Myocyte (in vitro differentiated cells): Measurements from ENCODE around the gene ANKS1A. TPM values are rescaled to one million over a fixed set of nuclear protein-coding genes. Genes with fewer than 3 reads are reported as not detected.

Experiments used
- DNase-seq: peaks from one replicate; pipeline ENCODE4 v3.0.0-alpha.2; 2012; ENCODE audit warnings: low read depth
- total RNA-seq: library from RNA; depleted of rRNA; stranded (reverse); fragments of >200 nt; gene quantifications from 2 replicates; pipeline ENCODE4 v1.2.3, GENCODE V29; 2014

ANKS1A gene
- total RNA-seq, 1 donor from 2014 or later: 70.6 TPM

- DNase-seq: peak; percentile 93
Observed at GRCh38 chr6:35052694-35053565, 163.9 kb downstream of the ANKS1A start.

GRCh38 chr6:35053701-35054100 lies 164.6 kb downstream of the ANKS1A start:
- no peak for DNase-seq

DNA sequence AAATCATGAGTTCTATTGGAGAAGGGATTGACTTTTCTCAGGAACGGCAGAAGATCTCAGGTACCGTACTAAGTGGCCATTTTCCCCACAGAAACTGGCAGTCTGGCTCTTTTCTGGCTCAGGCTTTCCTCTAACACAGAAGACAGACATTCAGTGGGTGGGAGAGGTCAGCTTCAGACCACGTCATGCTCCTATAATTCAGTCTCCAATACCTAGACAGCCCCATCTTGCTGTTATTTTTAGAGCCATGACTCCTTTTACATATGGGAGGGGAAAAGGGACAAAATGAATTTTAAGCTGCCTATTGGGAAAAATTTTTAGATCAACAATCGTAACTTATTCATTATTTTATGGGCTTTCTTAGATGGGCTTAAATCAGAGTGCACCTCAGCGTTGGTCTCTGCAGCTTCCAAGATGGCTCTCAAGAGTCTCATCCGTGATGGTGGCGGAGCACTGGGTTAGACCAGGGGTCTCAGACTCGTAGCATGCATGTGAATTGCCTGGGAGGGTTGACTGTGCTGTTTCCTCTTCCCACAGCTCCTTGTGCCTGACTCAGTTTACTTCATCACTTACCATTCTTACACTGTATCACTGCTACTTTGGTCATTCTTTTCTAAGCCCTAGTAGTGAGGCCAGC lies 165.2 kb downstream of the ANKS1A start:
- DNase-seq: no peak

GRCh38 chr6:35054743-35055130 lies 165.7 kb downstream of the ANKS1A start:
- no peak for DNase-seq

GRCh38 chr6:35055891-35056290 lies 166.8 kb downstream of the ANKS1A start:
- no peak for DNase-seq

GRCh38 chr6:35056952-35057351 lies 167.9 kb downstream of the ANKS1A start:
- no peak for DNase-seq

- peak; percentile 44 for DNase-seq
Observed at GRCh38 chr6:35057449-35058357, 168.6 kb downstream of the ANKS1A start.

DNA sequence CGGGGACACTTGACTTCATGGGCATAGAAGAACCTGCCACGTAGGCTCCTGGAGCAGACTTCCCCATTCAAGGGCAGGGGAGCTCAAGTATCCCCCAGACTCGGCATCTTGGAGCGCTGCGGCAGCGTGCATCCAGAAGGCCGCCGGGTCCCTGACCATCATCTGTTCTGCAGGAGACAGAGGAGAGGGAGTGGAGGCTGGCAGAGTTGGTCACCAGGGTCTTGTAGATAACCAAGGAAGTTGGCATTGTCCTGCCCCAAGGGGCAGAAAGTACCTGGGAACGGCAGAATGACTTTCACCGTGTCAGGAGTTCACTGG lies 169.3 kb downstream of the ANKS1A start:
- no peak for DNase-seq

GRCh38 chr6:35058865-35059522 lies 169.9 kb downstream of the ANKS1A start:
- no peak for DNase-seq

DNA sequence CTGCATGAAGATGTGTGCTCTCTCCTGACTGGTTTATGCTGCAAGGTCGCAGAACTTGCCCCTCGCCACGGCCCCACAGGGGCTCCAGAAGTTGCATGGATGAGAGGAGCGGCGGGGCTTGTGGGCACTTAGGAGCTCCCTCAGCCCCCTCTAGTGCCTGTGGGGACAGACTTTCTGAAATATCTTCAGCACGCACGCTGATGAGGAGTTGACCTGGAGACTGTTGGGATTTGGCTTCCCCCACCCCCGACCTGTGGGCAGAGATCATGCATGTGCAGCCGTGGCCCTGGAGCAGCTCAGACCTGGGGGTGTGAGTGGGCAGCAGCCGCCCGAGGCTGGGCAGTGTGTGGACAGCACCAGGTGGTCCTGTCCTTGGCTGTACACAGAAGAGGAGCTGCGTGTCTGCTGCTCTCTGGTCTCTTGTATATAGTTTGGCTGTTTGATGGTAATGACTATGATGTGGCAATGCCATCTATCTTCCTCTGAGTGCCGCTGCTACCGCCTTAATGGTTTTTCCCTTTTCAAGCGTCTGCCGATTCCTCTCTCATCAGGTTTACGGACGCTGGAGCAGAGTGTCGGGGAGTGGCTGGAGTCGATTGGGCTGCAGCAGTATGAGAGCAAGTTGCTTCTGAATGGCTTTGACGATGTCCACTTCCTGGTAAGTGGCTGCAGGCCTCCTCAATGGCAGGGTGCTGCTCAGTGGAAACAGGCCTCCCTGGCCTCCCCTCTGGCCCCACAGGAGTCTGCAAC lies 170.7 kb downstream of the ANKS1A start:
- no peak for DNase-seq

DNA sequence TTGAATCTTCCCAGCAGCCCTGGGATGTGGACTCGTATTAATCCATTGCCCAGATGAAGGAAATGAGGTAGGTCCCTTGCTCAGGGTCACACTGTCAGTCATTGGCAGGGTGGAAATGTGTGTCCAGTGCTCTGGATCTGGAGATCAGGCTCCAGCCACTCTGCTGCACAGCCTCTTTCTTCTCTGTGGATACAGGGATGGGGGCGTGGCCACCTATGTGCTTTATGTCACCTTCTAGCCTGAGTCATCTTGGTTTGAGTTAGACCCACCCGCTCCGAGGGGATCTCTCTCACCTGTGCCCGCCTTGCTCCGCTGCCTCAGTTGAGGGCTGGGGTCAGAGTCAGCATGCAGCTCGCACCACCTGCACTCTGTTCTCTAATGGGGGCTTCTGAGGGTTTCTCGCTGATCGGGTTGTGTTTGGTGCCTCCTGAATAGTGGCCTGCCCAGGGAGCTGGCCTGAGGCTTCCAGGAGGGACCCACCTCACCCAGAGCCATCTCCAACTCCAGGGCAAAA lies 172.1 kb downstream of the ANKS1A start:
- no peak for DNase-seq

DNA sequence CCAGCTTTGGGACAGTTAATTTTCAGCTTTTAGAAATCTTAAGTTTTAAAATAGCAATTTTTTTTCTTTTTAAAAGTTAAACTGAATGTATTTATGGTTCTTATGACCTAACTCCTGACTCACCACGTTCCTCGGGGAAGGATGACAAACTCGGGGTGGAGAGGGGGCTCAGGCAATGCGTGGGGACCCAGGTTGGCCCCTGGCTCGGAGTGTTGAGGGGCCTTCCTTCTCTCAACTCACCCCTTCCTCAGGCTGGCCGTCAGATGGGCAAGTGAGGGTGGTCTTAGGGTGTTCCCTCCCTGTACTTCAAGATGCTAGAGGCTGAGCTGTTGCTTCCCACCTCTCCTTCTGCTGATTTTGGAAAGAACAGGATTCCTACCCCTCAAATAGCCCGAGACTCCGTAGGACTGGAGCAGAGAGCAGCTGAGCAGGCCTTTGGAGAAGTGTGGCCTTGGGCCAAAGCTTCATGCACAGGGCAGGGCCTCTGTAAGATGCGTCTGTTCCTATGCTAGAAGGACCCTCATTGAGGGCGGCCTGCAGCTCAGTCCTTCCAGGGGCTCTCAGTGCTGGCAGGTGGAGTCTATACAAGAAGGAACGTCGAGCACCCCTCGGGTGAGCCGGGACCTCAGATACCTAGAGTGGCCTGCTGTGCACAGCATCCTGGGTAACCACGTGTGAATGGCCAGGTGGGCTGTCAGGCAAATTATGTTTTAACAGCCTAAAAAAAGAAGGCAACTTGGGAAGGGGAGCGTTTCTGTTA lies 172.8 kb downstream of the ANKS1A start:
- DNase-seq: no peak

DNA sequence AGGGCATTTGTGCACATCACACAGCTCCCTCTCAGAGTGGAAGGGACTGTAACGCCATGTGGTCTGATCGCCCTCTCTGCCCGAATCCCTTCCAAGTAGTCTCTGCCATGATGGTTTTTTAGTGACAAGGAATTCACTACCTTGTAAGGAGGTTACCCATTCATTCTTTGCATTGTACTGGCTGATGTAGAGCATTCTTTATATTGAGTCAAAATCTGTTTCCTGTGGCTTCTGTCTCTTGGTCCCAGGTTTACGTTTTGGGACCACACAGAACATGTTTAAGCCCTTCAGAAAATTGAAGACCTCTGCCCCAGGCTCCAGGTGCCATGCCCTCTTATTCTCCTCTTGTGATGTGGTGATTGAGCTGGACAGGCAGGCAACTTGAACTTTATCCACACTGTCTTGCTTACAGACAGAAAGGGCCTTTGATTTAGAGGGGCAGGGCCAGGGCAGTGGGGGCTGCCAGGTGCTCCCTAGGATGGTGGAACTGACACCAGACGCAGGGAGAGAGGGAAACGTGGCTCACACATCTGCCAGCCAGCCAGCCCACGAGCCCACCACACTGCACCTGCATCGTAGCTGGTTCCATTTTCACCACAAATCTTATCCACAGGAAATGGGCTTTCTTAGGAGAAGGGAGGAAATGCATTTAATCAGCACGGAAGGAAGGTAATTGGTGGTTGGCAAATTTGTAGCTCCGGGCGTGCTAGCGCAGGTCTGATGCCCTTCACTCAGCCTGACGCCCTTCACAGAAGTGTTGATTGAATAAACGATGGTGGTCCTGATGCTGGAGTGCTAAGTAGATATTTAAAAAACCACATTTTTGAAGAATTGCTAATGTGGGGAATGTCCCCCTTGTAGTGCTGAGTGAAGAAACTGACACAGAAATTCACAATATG lies 173.9 kb downstream of the ANKS1A start:
- DNase-seq: no peak

- peak; percentile 28 for DNase-seq
Observed at GRCh38 chr6:35063701-35064280, 174.7 kb downstream of the ANKS1A start.

DNA sequence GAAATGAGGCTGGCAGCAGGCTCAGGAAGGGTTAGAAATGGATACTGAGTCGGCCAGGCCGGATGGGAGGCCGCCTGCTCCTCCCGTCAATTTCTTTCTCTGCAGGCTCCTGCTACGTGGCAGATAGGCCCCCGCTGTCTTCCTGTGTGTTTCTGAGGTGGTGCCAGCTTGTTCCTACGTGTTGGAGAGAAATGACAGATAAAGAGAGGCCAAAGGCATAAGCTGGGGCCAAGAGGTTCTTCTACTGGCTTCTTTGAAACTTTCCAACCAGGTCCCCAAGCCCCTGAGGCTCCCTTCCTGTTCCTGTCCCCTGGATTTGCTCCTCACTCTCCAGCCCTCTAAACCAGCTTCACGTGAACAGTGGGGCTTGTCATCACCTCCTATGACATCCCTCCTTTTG lies 175.2 kb downstream of the ANKS1A start:
- no peak for DNase-seq

DNA sequence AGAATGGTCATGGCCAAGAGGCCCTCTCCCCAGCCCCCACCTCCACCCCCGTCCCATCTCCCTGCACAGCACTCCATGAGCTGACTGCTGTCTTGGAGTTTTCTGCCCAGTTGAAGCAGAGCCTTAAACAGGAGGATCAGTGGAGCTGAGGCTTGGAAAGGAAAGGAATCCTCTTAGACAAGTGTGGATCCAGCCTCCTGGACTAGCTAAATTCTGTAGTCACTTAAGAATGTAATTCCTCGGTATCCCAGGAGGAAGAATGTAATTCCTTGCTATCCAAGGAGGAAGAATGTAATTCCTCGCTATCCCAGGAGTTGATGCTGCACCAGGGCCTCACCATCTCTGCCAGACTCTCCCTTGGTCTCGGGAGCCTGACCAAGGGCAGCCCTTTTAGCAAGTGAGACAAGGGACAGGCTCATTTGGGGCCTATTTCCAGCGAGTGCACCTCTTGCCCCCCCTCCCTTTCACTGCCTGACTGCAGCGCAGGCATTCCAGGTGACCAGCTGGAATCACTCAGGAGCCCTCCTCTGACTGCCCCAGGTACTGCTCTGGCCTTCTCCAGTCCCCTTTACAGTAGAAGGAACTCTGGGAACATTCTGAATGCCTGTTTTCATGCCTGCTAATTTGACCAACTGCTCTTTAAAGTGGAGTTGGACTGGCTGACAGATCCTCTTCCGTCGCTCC lies 175.8 kb downstream of the ANKS1A start:
- DNase-seq: no peak

- DNase-seq: no peak
Observed at GRCh38 chr6:35065441-35065800, 176.4 kb downstream of the ANKS1A start.

- DNase-seq: no peak
Observed at GRCh38 chr6:35065870-35066269, 176.8 kb downstream of the ANKS1A start.
